Activated CD8-positive, alpha-beta memory T cell treated with anti-CD3 and anti-CD28 coated beads for 36 hours (primary cell): ENCODE results near the gene PCDHGA10. TPM values are rescaled to one million over a fixed set of nuclear protein-coding genes. Genes with fewer than 3 reads are reported as not detected.
"Not testable (repeated sequence)": the region's sequence is repeated elsewhere in the genome, so short reads cannot be mapped to it uniquely, and the experiment has no call there.

Source experiments
- CTCF ChIA-PET: fragments of 350-600 bp; sonication (Branson Sonifier 250); formaldehyde crosslinking; loops from one replicate; lab custom pipeline; 2021; ENCODE audit warnings: antibody characterized with exemption; lab: Charles Lee
- POLR2A ChIA-PET: fragments of 350-600 bp; sonication (Branson Sonifier 250); formaldehyde crosslinking; loops from one replicate; lab custom pipeline; 2021; ENCODE audit warnings: antibody characterized with exemption; lab: Charles Lee
- total RNA-seq, 2 experiments: library from RNA; stranded (reverse); gene quantifications; one replicate each; pipeline ENCODE4 v1.2.3, GENCODE V29; 2021

The PCDHGA10 gene
- under 1 TPM; 0.08 to 0.11 TPM for total RNA-seq

GRCh38 chr5:141412854-141413539 is at the start of gene PCDHGA10:
TSS of gene PCDHGA10 (plus strand) at chr5:141412987. CDS start at chr5:141413176, 189 bp downstream.
- POLR2A ChIA-PET: no interaction called here
- CTCF ChIA-PET: interaction anchor here (0.8 to 1.8 kb wide), 11 partner anchors 9 to 146 kb away, joined by 3 to 9 read pairs (median 5); partner anchors contain the start of genes PCDHGA12 and TAF7

- POLR2A ChIA-PET: no interaction called here
- CTCF ChIA-PET: interaction anchor here (1.0 kb wide), 1 partner anchor 9 kb away, joined by 3 read pairs; no protein-coding TSS in a partner anchor
Observed at GRCh38 chr5:141363952-141364660, 48.7 kb upstream of the PCDHGA10 start, which contains the start of gene PCDHGA5. TSS of gene PCDHGA5 (plus strand) at chr5:141364162. CDS start at chr5:141364331, 169 bp downstream.

- CTCF ChIA-PET: no interaction called here
- POLR2A ChIA-PET: no interaction called here
Observed at GRCh38 chr5:141366016-141366896, 46.5 kb upstream of the PCDHGA10 start.

- POLR2A ChIA-PET: no interaction called here
- CTCF ChIA-PET: interaction anchor here (1.0 to 1.1 kb wide), 2 partner anchors 50 to 188 kb away, joined by 3 read pairs; no protein-coding TSS in a partner anchor
Observed at GRCh38 chr5:141369994-141370848, 42.6 kb upstream of the PCDHGA10 start, which contains the start of gene PCDHGB3. TSS of gene PCDHGB3 (plus strand) at chr5:141370242. CDS start at chr5:141370395, 153 bp downstream.

GRCh38 chr5:141371572-141372475 is 41.0 kb upstream of the PCDHGA10 start:
- ChIA-PET CTCF (no interaction called here), POLR2A (no interaction called here)

GRCh38 chr5:141373673-141374317 is 39.0 kb upstream of the PCDHGA10 start, which contains the start of gene PCDHGA6:
TSS of gene PCDHGA6 (plus strand) at chr5:141373891. CDS start at chr5:141374084, 193 bp downstream.
- ChIA-PET CTCF (interaction anchor here (0.6 kb wide), 1 partner anchor 387 kb away, joined by 3 read pairs; no protein-coding TSS in a partner anchor), POLR2A (no interaction called here)

GRCh38 chr5:141374627-141375026 is 38.2 kb upstream of the PCDHGA10 start:
- CTCF ChIA-PET: interaction anchor here (0.6 to 1.1 kb wide), 2 partner anchors 12 to 387 kb away, joined by 3 to 4 read pairs; no protein-coding TSS in a partner anchor
- POLR2A ChIA-PET: no interaction called here

GRCh38 chr5:141375444-141376155 is 37.2 kb upstream of the PCDHGA10 start:
- POLR2A ChIA-PET: not testable (repeated sequence)
- CTCF ChIA-PET: interaction anchor here (1.1 kb wide), 1 partner anchor 11 kb away, joined by 4 read pairs; no protein-coding TSS in a partner anchor

GRCh38 chr5:141382469-141383294 is 30.1 kb upstream of the PCDHGA10 start, which contains the start of gene PCDHGA7:
TSS of gene PCDHGA7 (plus strand) at chr5:141382742. CDS start at chr5:141382900, 158 bp downstream.
- CTCF ChIA-PET: no interaction called here
- POLR2A ChIA-PET: no interaction called here

- CTCF ChIA-PET: no interaction called here
- POLR2A ChIA-PET: no interaction called here
Observed at GRCh38 chr5:141383345-141383744, 29.4 kb upstream of the PCDHGA10 start.

- CTCF ChIA-PET: no interaction called here
- POLR2A ChIA-PET: no interaction called here
Observed at GRCh38 chr5:141384471-141385267, 28.1 kb upstream of the PCDHGA10 start.

GRCh38 chr5:141387557-141388311 is 25.1 kb upstream of the PCDHGA10 start, which contains the start of gene PCDHGB4:
TSS of gene PCDHGB4 (plus strand) at chr5:141387698. CDS start at chr5:141387885, 187 bp downstream.
- POLR2A ChIA-PET: not testable (repeated sequence)
- CTCF ChIA-PET: interaction anchor here (1.0 kb wide), 1 partner anchor 43 kb away, joined by 4 read pairs; the partner anchor contains the start of gene PCDHGA12

GRCh38 chr5:141388661-141389060 is 24.1 kb upstream of the PCDHGA10 start:
- ChIA-PET POLR2A (no interaction called here), CTCF (no interaction called here)
